Activated CD8-positive, alpha-beta T cell treated with anti-CD3 and anti-CD28 coated beads for 36 hours (primary cell): ENCODE data around the gene PDE2A. TPM values are rescaled to one million over a fixed set of nuclear protein-coding genes. Genes with fewer than 3 reads are reported as not detected.

ENCODE experiments used
- ATAC-seq: fragments of 200-7000 bp; cut with Tn5 transposase; one replicate; pipeline ENCODE4 v1.10.0; 2021; ENCODE audit warnings: mild to moderate bottlenecking, moderate library complexity
- CTCF ChIA-PET: fragments of 350-600 bp; sonication (Branson Sonifier 250); formaldehyde crosslinking; loops from one replicate; lab custom pipeline; 2021; ENCODE audit warnings: antibody characterized with exemption; lab: Charles Lee
- POLR2A ChIA-PET: fragments of 350-600 bp; sonication (Branson Sonifier 250); formaldehyde crosslinking; loops from one replicate; lab custom pipeline; 2021; ENCODE audit warnings: antibody characterized with exemption; lab: Charles Lee
- DNase-seq: peaks from one replicate; pipeline ENCODE4 v3.0.0-alpha.2; 2020
- H3K27ac Mint-ChIP-seq: one replicate; pipeline ENCODE4 v1.8.0; 2021; ENCODE audit warnings: mild to moderate bottlenecking, mixed read lengths
- H3K27me3 Mint-ChIP-seq: one replicate; pipeline ENCODE4 v1.8.0; 2021; ENCODE audit warnings: mixed read lengths
- H3K36me3 Mint-ChIP-seq: one replicate; pipeline ENCODE4 v1.8.0; 2021; ENCODE audit warnings: low read depth, mixed read lengths
- H3K4me1 Mint-ChIP-seq: one replicate; pipeline ENCODE4 v1.8.0; 2021; ENCODE audit warnings: low read depth, mixed read lengths
- H3K4me3 Mint-ChIP-seq: one replicate; pipeline ENCODE4 v1.8.0; 2021; ENCODE audit warnings: mild to moderate bottlenecking, moderate library complexity, mixed read lengths
- H3K9me3 Mint-ChIP-seq: one replicate; pipeline ENCODE4 v1.8.0; 2021; ENCODE audit warnings: mixed read lengths
- CTCF ChIP-seq: fragments of 200-600 bp; IDR thresholded peaks from one replicate; pipeline ENCODE4 v1.8.0; 2022; ENCODE audit warnings: antibody characterized with exemption, mild to moderate bottlenecking
- intact Hi-C: fragments of 100-400 bp; cut with micrococcal nuclease; formaldehyde crosslinking; loops from one replicate; pipeline ENCODE4 v1.10.0; 2022
- total RNA-seq, 2 experiments: library from RNA; stranded (reverse); gene quantifications; one replicate each; pipeline ENCODE4 v1.2.3, GENCODE V29; 2021

The PDE2A gene
- total RNA-seq, 2 experiments from 2014 or later, result 0.14 to 0.72 TPM

GRCh38 chr11:72721276-72721675 is 47.1 kb upstream of the PDE2A start:
- peak overlapping the region; percentile 92 for H3K4me3 Mint-ChIP-seq
- peaks cover 50% of the 10 kb centered on the region for H3K4me1 Mint-ChIP-seq
- no peak for ATAC-seq
- TF ChIP-seq CTCF, result no peak
- no peaks in the 10 kb centered on the region for H3K27me3 Mint-ChIP-seq
- no peak for DNase-seq
- POLR2A ChIA-PET, result no interaction called here
- H3K27ac Mint-ChIP-seq, result peak overlapping the region; percentile 95
- H3K36me3 Mint-ChIP-seq, result peaks cover 8% of the 10 kb centered on the region
- no peaks in the 10 kb centered on the region for H3K9me3 Mint-ChIP-seq
- CTCF ChIA-PET, result interaction anchor here (1.3 to 5.7 kb wide), 3 partner anchors 72 to 102 kb away, joined by 4 to 99 read pairs (median 7); partner anchors contain the start of gene STARD10
- intact Hi-C loops, result no loop called here

GRCh38 chr11:72720784-72721183 is 46.6 kb upstream of the PDE2A start:
- ATAC-seq (no peak), DNase-seq (no peak)
- peak overlapping the region; percentile 92 for H3K4me3 Mint-ChIP-seq
- ChIA-PET POLR2A (no interaction called here), CTCF (interaction anchor here (0.8 to 5.7 kb wide), 4 partner anchors 73 to 102 kb away, joined by 3 to 99 read pairs (median 6); partner anchors contain the start of gene STARD10)
- H3K4me1 Mint-ChIP-seq, result peaks cover 53% of the 10 kb centered on the region
- peaks cover 8% of the 10 kb centered on the region for H3K36me3 Mint-ChIP-seq
- no peaks in the 10 kb centered on the region for H3K27me3 Mint-ChIP-seq
- intact Hi-C loops, result no loop called here
- no peak for TF ChIP-seq CTCF
- no peaks in the 10 kb centered on the region for H3K9me3 Mint-ChIP-seq
- H3K27ac Mint-ChIP-seq, result peak overlapping the region; percentile 95

- CTCF ChIA-PET, result interaction anchor here (0.8 to 1.3 kb wide), 2 partner anchors 74 to 93 kb away, joined by 3 to 7 read pairs; partner anchors contain the start of gene STARD10
- ATAC-seq, result no peak
These were observed 45.8 kb upstream of the PDE2A start for GRCh38 chr11:72720047-72720446.

GRCh38 chr11:72719551-72719950 is 45.3 kb upstream of the PDE2A start:
- POLR2A ChIA-PET, result interaction anchor here (1.2 kb wide), 1 partner anchor 17 kb away, joined by 3 read pairs; no protein-coding TSS in a partner anchor
- Mint-ChIP-seq H3K4me3 (peak overlapping the region; percentile 92), H3K4me1 (peaks cover 53% of the 10 kb centered on the region), H3K9me3 (no peaks in the 10 kb centered on the region), H3K36me3 (peaks cover 8% of the 10 kb centered on the region), H3K27me3 (no peaks in the 10 kb centered on the region), H3K27ac (peak overlapping the region; percentile 95)
- no peak for ATAC-seq
- intact Hi-C loops, result no loop called here
- DNase-seq, result no peak
- CTCF ChIA-PET, result no interaction called here
- no peak for TF ChIP-seq CTCF

More at GRCh38 chr11:72720047-72720446, 45.8 kb upstream of the PDE2A start:
- no peak for TF ChIP-seq CTCF
- no peak for DNase-seq
- intact Hi-C loops, result no loop called here
- H3K4me3 Mint-ChIP-seq, result peak overlapping the region; percentile 92
- POLR2A ChIA-PET, result interaction anchor here (0.5 kb wide), 1 partner anchor 18 kb away, joined by 3 read pairs; no protein-coding TSS in a partner anchor
- H3K9me3 Mint-ChIP-seq, result no peaks in the 10 kb centered on the region
- H3K4me1 Mint-ChIP-seq, result peaks cover 49% of the 10 kb centered on the region
- peak overlapping the region; percentile 95 for H3K27ac Mint-ChIP-seq
- peaks cover 8% of the 10 kb centered on the region for H3K36me3 Mint-ChIP-seq
- no peaks in the 10 kb centered on the region for H3K27me3 Mint-ChIP-seq

GRCh38 chr11:72719144-72719543 is 44.9 kb upstream of the PDE2A start:
- Mint-ChIP-seq H3K4me3 (no peak overlapping the region), H3K9me3 (no peaks in the 10 kb centered on the region), H3K27me3 (no peaks in the 10 kb centered on the region), H3K27ac (peak overlapping the region; percentile 95), H3K4me1 (peaks cover 55% of the 10 kb centered on the region), H3K36me3 (peaks cover 8% of the 10 kb centered on the region)
- CTCF ChIA-PET, result interaction anchor here (1.2 kb wide), 1 partner anchor 35 kb away, joined by 4 read pairs; no protein-coding TSS in a partner anchor
- POLR2A ChIA-PET, result interaction anchor here (1.2 kb wide), 1 partner anchor 16 kb away, joined by 3 read pairs; no protein-coding TSS in a partner anchor
- intact Hi-C loops, result no loop called here
- ATAC-seq, result no peak
- no peak for TF ChIP-seq CTCF
- DNase-seq, result peak; percentile 39
